ENCODE results near the gene FSD1. TPM values are rescaled to one million over a fixed set of nuclear protein-coding genes. Genes with fewer than 3 reads are reported as not detected.

The FSD1 gene
- total and polyA plus RNA-seq, 4 donors = 0.31 to 1.1 (median 0.48) TPM

DNA sequence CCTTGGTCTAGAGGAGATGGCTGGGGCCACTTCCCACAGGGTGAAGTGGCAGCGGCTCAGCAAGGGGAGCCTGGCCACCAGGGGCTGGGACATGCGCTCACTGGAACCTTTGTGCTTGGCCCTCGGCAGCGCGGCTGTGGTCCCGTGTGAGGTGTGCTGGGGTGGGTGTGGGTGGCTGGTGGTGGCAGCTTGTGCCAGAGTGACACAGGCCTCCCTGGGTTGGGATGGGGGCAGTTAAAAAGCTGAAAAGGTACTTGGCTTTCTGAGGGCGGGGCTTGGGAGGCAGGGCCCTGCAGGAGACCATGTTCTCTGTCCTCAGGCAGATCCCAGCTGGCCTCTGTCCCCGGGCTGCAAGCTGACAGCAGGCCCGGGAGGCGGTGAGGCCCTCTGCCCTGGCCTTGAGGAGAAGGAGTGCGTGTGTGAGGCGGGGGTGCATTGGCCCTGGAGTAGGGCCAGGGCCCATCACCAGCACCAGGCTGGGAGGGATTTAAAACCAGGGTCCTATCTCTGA is 56.3 kb downstream of the FSD1 start:
- TF ChIP-seq, protein P1, sequence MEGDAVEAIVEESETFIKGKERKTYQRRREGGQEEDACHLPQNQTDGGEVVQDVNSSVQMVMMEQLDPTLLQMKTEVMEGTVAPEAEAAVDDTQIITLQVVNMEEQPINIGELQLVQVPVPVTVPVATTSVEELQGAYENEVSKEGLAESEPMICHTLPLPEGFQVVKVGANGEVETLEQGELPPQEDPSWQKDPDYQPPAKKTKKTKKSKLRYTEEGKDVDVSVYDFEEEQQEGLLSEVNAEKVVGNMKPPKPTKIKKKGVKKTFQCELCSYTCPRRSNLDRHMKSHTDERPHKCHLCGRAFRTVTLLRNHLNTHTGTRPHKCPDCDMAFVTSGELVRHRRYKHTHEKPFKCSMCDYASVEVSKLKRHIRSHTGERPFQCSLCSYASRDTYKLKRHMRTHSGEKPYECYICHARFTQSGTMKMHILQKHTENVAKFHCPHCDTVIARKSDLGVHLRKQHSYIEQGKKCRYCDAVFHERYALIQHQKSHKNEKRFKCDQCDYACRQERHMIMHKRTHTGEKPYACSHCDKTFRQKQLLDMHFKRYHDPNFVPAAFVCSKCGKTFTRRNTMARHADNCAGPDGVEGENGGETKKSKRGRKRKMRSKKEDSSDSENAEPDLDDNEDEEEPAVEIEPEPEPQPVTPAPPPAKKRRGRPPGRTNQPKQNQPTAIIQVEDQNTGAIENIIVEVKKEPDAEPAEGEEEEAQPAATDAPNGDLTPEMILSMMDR (IDR thresholded peaks at IDR 0.05; ENCODE audit: control extremely low read depth, extremely low read depth) = no peak
- H3K4me3 ChIP-seq = no peak overlapping the region
- 79 to 82% methylated on average over 12 of the region's 12 CpGs for WGBS, 2 donors
- H3K9ac ChIP-seq (ENCODE audit: insufficient read depth in 1 of 2, low read length in 2 of 2) = no peak overlapping the region
- no peaks in the 10 kb centered on the region for H3K9me3 ChIP-seq (ENCODE audit: control insufficient read depth in 4 of 4, insufficient read depth in 3 of 4, low read length in 3 of 4)
- DNase-seq (peak; percentile 89 to 92 (median 91)), ATAC-seq (ENCODE audit: insufficient read depth, low FRiP score) (no peak)
- H3K27me3 ChIP-seq (ENCODE audit: control insufficient read depth in 3 of 3, insufficient read depth in 3 of 3, low read length in 2 of 3) = no peaks in the 10 kb centered on the region
- peaks cover 9 to 73% (median 32%) of the 10 kb centered on the region in 4 donors for H3K36me3 ChIP-seq (ENCODE audit: control insufficient read depth in 4 of 4, insufficient read depth in 4 of 4, low read length in 4 of 4)
- peaks cover 0 to 37% (median 4%) of the 10 kb centered on the region in 5 donors for H3K4me1 ChIP-seq (ENCODE audit: control insufficient read depth in 5 of 5, insufficient read depth in 5 of 5, low read length in 5 of 5)
- no peak overlapping the region for H3K27ac ChIP-seq (ENCODE audit: low read depth in 1 of 2, low read length in 1 of 2)

DNA sequence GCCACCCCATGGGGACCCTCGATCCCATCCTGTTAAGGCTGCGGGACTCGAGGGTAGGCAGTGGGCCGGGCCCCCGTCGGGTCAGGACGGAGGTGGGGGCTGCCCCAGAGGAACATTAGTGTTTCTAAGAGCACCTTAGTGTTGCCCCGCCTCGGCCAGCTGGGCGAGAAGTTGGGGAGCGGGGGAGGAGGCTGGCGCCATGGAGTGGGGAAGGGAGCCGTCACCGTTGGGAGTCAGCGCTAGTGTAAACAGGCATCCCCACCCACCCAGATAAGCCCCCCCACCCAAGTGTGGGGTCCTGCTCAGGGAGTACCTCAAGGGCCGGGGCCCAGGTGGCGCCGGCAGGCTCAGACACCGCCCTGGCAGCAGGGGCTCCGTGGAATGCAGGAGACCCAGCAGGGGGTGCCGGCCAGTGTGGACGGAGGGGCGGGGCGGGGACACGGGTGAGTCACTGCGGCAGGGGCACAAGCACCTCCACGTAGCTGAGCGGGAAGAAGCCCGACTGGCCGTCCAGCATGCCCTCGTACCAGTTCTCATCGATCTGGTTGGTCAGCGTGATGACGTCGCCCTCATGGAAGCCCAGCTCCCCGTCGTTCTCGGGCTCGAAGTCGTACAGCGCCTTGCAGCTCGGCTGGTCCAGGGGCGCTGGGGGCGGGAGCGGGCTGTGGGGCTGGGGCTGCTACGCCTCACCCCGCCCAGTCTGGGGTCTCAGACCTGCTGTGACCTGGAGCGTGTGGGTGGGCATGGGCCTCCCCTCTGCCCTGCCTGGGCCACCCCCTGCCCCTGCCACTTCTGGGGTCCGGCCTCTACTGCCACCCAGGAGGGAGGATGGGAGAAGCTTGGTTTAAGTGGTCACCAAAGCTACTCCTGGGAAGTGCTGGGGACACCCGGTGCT is 57.0 kb downstream of the FSD1 start:
- H3K27me3 ChIP-seq (ENCODE audit: control insufficient read depth in 3 of 3, insufficient read depth in 3 of 3, low read length in 2 of 3) = no peaks in the 10 kb centered on the region
- DNase-seq = peak in 1 of 3 donors; percentile 62
- peaks cover 9 to 75% (median 38%) of the 10 kb centered on the region in 4 donors for H3K36me3 ChIP-seq (ENCODE audit: control insufficient read depth in 4 of 4, insufficient read depth in 4 of 4, low read length in 4 of 4)
- no peak overlapping the region for H3K4me3 ChIP-seq
- H3K4me1 ChIP-seq (ENCODE audit: control insufficient read depth in 5 of 5, insufficient read depth in 5 of 5, low read length in 5 of 5) = peaks cover 0 to 37% (median 4%) of the 10 kb centered on the region in 5 donors
- no peaks in the 10 kb centered on the region for H3K9me3 ChIP-seq (ENCODE audit: control insufficient read depth in 4 of 4, insufficient read depth in 3 of 4, low read length in 3 of 4)
- H3K27ac ChIP-seq (ENCODE audit: low read depth in 1 of 2, low read length in 1 of 2) = no peak overlapping the region
- ATAC-seq (ENCODE audit: insufficient read depth, low FRiP score) = no peak
- H3K9ac ChIP-seq (ENCODE audit: insufficient read depth in 1 of 2, low read length in 2 of 2) = no peak overlapping the region
- TF ChIP-seq, protein P1 (IDR thresholded peaks at IDR 0.05; ENCODE audit: control extremely low read depth, extremely low read depth) = no peak
- WGBS, 2 donors = 84 to 86% methylated on average over 50 of the region's 50 CpGs

DNA sequence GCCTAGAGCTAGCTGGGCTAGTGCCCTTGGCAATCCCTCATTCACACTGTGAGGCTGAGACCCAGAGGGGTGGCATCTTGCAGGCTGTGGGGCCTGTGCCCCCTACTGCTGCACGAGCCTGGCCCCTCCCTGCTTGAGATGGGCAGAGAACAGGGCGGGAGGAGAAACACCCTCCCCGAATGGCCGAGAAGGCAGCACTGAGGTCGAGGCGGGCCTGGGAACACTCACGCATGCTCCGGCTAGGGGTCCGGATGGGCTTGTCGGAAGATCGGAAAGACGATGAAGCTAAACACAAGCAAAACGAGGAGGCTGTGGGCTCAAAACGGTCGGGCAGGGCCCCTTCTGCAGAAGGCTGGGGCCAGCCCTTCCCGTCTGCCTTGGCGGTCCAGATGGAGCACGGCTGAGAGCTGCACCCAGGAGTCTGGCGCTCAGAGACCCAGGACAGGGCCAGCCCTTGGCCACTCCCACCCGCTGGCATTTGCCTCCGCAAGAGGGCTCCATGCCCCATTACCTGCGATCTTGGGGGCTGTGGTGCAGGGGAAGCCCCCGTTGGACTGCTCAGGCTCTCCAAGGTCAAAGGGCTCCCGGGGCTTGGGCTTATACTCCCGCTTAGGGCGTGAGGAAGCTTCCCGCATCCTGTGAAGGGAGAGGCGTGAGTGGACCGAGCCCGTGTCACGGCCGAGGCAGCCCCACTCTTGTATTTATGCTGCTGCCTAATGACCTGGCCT is 57.9 kb downstream of the FSD1 start:
- H3K27me3 ChIP-seq (ENCODE audit: control insufficient read depth in 3 of 3, insufficient read depth in 3 of 3, low read length in 2 of 3) = no peaks in the 10 kb centered on the region
- no peak overlapping the region for H3K9ac ChIP-seq (ENCODE audit: insufficient read depth in 1 of 2, low read length in 2 of 2)
- H3K9me3 ChIP-seq (ENCODE audit: control insufficient read depth in 4 of 4, insufficient read depth in 3 of 4, low read length in 3 of 4) = no peaks in the 10 kb centered on the region
- ATAC-seq (ENCODE audit: insufficient read depth, low FRiP score) (no peak), DNase-seq (peak in 1 of 3 donors; percentile 34)
- no peak overlapping the region for H3K27ac ChIP-seq (ENCODE audit: low read depth in 1 of 2, low read length in 1 of 2)
- H3K36me3 ChIP-seq (ENCODE audit: control insufficient read depth in 4 of 4, insufficient read depth in 4 of 4, low read length in 4 of 4) = peaks cover 9 to 77% (median 39%) of the 10 kb centered on the region in 4 donors
- WGBS, 2 donors = 88% methylated on average over 31 to 32 of the region's 32 CpGs
- H3K4me3 ChIP-seq = no peak overlapping the region
- H3K4me1 ChIP-seq (ENCODE audit: control insufficient read depth in 5 of 5, insufficient read depth in 5 of 5, low read length in 5 of 5) = peaks cover 0 to 37% (median 4%) of the 10 kb centered on the region in 5 donors
- TF ChIP-seq, protein P1 (IDR thresholded peaks at IDR 0.05; ENCODE audit: control extremely low read depth, extremely low read depth) = no peak
